ENCODE measurements around the gene CCNK.

- TF ChIP-seq CTCF (IDR thresholded peaks at IDR 0.05; ENCODE audit: low read depth, low read length) (no peak), EZH2phosphoT487 (IDR thresholded peaks at IDR 0.05; ENCODE audit: low read depth) (no peak)
Measured at GRCh38 chr14:99510556-99511139, 29.4 kb downstream of the CCNK start.

Data from OCI-LY3 (cell line).